HTERT RPE-1 (cell line): ENCODE measurements around the gene TMC1.

Experiments used
- in situ Hi-C: fragments of 300-500 bp; cut with MboI; formaldehyde crosslinking; loops from 4 replicates; pipeline ENCODE4 v1.14.3; 2020; ENCODE audit warnings: low sequenced_read_pairs

The TMC1 gene

DNA sequence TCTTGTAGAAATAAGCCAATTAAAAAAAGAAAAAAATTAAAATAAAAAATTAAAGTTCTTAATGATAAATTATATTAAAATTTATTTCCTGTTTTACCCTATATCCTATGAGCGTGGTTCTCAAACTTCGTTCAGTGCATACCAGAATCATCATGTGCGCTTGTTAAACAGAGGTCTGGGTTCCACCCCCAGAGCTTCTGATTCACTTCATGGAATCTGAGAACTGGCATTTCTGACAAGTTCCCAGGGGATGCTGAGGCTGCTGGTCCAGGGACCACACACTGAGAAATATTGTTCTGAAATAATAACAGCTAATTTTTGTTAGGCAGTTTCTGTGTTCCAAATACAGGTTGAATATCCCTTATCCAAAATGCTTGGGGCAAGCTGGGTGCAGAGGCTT is 79.3 kb downstream of the TMC1 start:
- in situ Hi-C loops: no loop called here

DNA sequence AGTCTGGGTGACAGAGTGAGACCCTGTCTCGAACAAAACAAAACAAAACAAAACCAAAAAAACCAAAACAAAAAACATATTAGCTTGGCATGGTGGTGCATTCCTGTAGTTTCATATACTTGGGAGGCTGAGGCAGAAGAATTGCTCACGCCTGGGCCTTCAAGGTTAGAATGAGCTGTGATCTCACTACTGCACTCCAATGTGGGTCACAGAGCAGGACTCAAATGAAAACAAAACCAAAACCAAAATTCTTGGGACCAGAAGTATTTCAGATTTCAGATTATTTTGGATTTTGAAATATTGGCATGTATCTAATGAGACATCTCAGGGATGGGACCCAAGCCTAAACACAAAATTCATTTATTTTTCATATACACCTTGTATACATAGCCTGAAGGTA is 80.2 kb downstream of the TMC1 start:
- in situ Hi-C loops: no loop called here

DNA sequence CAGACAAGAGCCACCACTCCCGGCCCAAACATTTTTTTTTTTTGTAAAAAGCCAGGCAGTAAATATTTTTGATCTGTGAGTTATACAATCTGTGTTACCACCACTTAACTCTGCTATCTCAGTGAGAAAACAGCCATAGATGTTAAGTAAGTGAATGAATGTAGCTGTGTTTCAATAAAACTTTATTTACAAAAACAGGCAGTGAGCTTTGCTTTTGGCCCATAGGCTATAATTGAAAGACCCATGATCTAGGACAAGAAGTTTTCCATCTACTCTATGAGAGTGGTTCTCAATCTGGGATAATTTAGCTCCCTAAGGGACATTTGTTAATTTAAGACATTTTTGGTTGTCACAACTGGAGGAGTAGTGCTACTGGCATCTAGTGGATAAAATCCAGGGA is 91.0 kb downstream of the TMC1 start:
- in situ Hi-C loops: no loop called here

- in situ Hi-C loops: no loop called here
Observed at GRCh38 chr9:72614067-72614466, 92.7 kb downstream of the TMC1 start.

GRCh38 chr9:72615931-72616330 is 94.5 kb downstream of the TMC1 start:
- in situ Hi-C loops: no loop called here

DNA sequence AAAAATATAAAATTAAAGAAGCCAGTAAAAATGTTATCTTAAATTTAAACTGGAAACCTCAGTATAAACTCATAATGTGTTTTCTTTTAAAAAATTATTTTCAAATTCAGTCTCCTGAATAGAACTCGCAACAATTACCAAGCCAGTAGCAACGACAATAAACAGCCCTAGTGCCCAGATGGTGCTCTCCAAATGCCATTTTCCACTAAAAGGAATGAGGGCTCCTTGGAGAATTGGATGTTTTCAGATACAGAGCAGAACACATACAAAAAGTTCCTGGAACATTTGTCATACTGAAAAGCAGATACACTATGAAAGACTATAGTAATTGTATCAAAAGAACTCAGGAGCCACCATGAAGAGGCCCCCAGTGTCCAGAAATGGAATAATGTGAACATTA is 97.4 kb downstream of the TMC1 start:
- in situ Hi-C loops: no loop called here

- in situ Hi-C loops: no loop called here
Observed at GRCh38 chr9:72622186-72622585, 100.8 kb downstream of the TMC1 start.

DNA sequence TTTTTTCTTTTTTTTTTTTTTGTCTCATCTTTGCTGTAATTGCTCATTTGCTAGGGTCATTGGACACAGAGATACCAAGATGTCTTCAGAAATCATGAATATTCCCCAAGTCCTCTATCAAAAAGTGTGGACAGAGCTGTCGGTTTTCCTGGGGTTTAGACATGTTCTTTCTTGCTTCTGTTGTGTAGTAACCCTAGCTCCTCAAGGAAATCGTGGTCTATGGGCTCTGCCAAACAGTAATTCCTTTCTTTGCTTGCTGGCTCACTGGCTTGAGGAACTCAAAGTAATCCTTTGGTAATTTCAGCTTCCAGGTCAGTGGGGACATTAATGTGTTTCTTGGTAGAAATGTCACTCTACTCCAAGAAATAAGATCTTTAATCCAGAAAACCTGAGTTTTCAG is 101.7 kb downstream of the TMC1 start:
- in situ Hi-C loops: no loop called here

- in situ Hi-C loops: no loop called here
Observed at GRCh38 chr9:72627147-72627546, 105.7 kb downstream of the TMC1 start.

- in situ Hi-C loops: no loop called here
Observed at GRCh38 chr9:72627956-72628540, 106.6 kb downstream of the TMC1 start.

DNA sequence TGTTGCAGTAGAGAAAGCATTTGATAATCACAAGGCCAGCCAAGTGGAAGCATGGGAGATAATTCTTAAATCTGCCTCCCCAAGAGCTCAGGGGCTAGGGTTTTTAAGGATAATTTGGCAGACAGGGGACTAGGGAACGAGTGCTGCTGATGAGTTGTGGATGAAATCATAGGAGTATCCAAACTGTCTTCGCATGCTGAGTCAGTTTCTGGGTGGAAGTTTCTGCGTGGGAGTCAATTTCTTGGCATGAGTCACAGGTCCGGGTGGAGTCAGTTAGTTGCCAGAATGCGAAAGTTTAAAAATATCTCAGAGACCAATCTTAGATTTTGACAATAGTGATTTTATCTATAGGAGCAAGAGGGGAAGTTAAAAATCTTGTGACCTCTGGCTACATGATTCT is 112.6 kb downstream of the TMC1 start:
- in situ Hi-C loops: no loop called here

- in situ Hi-C loops: no loop called here
Observed at GRCh38 chr9:72635197-72635596, 113.8 kb downstream of the TMC1 start.

GRCh38 chr9:72636621-72637020 is 115.2 kb downstream of the TMC1 start:
- in situ Hi-C loops: no loop called here

DNA sequence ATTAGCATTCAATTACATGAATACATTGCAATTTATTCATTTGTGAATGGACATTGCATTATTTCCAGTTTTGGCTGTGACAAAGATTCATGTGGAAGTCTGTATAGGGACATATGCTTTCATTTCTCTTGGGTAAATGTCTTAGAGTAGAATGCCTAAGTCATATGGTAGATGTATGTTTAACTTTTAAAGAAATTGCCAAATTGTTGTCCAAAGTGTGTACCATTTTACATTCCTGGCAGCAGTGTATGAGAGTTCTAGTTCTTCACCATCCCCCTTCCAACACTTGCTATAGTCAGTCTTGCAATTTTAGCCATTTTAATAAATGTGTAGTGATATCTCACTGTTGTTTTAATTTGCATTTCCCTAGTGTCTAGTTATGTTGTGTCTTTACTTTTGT is 122.2 kb downstream of the TMC1 start:
- in situ Hi-C loops: no loop called here

GRCh38 chr9:72646061-72646460 is 124.7 kb downstream of the TMC1 start:
- in situ Hi-C loops: no loop called here

DNA sequence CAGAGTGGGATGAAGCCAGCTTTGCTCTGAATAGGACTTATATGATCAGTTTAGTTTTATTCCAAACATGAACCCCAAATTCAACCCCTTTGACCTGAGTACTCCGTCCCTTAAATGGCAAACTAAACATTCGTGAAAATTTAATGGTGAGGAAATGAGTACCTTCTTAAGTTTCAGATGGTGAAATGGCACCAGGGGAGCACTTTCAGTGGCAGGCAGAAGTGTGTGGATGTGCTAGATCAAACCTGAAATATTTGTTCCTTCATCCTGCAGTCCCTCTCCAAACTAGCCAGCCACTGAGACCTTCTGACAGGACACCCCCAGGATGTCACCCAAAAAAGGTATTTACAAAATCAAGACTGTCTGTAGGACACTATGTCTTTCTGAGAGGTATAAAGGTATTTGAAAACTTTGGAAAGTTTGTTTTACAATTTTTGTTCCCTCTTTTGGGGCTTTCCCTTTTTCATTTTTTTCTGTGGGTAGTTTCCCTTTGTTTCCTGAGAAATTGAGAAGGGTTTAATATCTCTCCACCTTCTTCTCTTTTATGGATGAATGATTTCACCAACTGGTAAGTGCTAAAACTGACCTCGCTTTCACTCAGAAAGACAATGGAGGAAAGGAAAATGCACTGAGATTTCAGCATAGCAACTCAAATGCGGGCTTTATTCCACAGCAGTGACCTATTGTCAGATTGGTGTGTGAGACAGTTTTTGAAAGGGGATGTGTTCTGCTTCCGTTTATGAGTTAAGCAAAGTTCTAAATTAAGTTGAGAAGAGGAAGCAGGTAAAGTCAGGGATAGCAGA is 127.1 kb downstream of the TMC1 start:
- in situ Hi-C loops: no loop called here

- in situ Hi-C loops: no loop called here
Observed at GRCh38 chr9:72649127-72649442, 127.7 kb downstream of the TMC1 start.

- in situ Hi-C loops: no loop called here
Observed at GRCh38 chr9:72650206-72650605, 128.8 kb downstream of the TMC1 start.

DNA sequence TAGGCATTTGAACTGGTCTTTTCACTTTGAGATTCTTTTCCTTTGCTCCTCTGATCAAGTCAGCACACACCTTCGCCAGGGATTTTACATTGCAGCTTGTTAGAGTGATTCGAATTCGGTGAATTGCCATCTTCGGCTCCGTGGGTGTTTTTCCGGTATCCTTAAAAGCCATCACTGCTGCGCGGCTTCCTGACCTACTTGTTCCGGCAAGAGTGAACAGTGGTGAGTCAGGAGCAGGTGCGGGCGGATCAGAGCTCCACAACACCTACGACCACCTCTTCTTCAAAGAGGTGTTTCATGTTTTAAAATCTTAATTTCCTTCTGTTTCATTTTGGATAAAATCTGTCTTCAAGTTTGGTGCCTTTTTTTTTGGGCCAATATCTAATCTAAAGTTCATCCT is 134.6 kb downstream of the TMC1 start:
- in situ Hi-C loops: no loop called here

- in situ Hi-C loops: no loop called here
Observed at GRCh38 chr9:72657023-72657422, 135.6 kb downstream of the TMC1 start.

DNA sequence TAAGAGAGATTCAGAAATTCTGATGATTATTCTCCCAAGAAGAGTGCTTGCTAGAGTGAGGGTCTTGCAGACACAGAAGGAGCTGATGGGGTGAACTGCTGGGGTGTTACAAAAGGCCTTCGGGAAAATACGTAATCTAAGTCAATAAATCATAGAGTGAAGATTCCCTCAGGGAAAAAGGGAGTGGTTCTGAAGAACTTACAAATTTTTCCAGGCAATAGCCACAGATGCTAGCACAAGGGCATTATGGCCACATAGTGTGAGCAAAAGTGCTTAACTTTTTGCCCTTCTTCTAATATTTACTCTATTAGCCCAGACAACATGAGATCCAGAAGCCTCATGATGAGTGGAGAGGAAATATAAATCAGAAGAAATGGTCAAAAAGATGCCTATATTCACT is 137.3 kb downstream of the TMC1 start:
- in situ Hi-C loops: no loop called here

DNA sequence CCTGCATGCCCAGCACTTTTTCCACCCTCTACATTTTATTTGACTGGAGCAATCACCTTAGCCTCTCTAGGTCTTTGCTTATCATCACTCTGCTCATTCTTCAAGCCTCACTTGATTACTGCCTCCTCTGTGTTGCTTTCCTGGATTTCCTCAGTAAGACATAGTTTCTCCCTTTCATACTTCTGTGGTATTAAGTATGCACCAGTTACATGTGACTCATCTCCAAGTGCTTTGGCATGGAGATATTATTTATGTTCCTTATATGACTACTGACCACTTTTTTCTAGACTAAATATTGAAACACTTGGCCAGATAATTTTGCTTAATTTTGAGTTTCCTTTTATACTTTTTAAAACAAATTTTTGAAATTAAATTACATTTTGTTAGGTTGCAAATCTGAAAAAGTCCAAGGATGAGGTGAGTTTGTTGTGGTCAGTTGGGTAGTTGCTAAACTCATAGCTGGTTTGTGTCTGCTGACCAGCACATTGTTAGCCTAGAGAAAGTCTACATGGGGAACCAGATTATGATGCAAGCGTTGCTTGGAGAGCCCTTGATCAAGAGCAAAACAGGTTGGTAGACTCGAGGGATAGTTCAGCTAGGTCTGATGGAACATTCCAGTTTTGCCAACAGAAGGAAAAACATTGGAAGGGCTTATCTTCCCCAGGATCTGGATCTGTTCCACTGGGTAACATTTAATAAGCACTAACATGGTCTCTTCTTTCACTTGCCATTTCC is 140.2 kb downstream of the TMC1 start:
- in situ Hi-C loops: no loop called here
